GM18505 (cell line): ENCODE measurements around the gene FAM240B.

Source experiments
- ATAC-seq: cut with Tn5 transposase; IDR thresholded peaks from one replicate; pipeline ENCODE4 v1.9.1; 2021; ENCODE audit not compliant: unreplicated experiment
- POLR2A ChIP-seq: IDR thresholded peaks from 4 replicates; pipeline ENCODE4 v1.6.1; 2011; ENCODE audit warnings: borderline replicate concordance; ENCODE audit not compliant: insufficient read depth, insufficient read length; ENCODE audit errors: extremely low read depth

The FAM240B gene

GRCh38 chr9:38692707-38693106, 27.2 kb downstream of the FAM240B start:
- TF ChIP-seq POLR2A = no peak
- no peak for ATAC-seq

GRCh38 chr9:38690574-38690973, 29.4 kb downstream of the FAM240B start:
- no peak for ATAC-seq

GRCh38 chr9:38689678-38690077, 30.3 kb downstream of the FAM240B start:
- TF ChIP-seq POLR2A = no peak
- ATAC-seq = no peak

More at GRCh38 chr9:38690574-38690973, 29.4 kb downstream of the FAM240B start:
- no peak for TF ChIP-seq POLR2A

- no peak for ATAC-seq
Observed at GRCh38 chr9:38687992-38688391, 31.9 kb downstream of the FAM240B start.

GRCh38 chr9:38687389-38687842, 32.5 kb downstream of the FAM240B start:
- ATAC-seq = no peak
- TF ChIP-seq POLR2A = no peak

More at GRCh38 chr9:38687992-38688391, 31.9 kb downstream of the FAM240B start:
- TF ChIP-seq POLR2A = no peak

- ATAC-seq = no peak
- TF ChIP-seq POLR2A = no peak
Observed at GRCh38 chr9:38686933-38687332, 33.0 kb downstream of the FAM240B start.

GRCh38 chr9:38685535-38685934, 34.4 kb downstream of the FAM240B start:
- no peak for ATAC-seq
- TF ChIP-seq POLR2A = no peak

GRCh38 chr9:38683336-38683735, 36.6 kb downstream of the FAM240B start:
- no peak for ATAC-seq
- TF ChIP-seq POLR2A = no peak

GRCh38 chr9:38682713-38683112, 37.2 kb downstream of the FAM240B start:
- no peak for ATAC-seq
- no peak for TF ChIP-seq POLR2A

- TF ChIP-seq POLR2A = no peak
- ATAC-seq = no peak
Observed at GRCh38 chr9:38681747-38682227, 38.1 kb downstream of the FAM240B start.

- ATAC-seq = no peak
- TF ChIP-seq POLR2A = no peak
Observed at GRCh38 chr9:38680837-38681445, 39.0 kb downstream of the FAM240B start.

- no peak for TF ChIP-seq POLR2A
- no peak for ATAC-seq
Observed at GRCh38 chr9:38677660-38678303, 42.2 kb downstream of the FAM240B start.

- ATAC-seq = no peak
- TF ChIP-seq POLR2A = no peak
Observed at GRCh38 chr9:38675831-38676230, 44.1 kb downstream of the FAM240B start.

GRCh38 chr9:38675211-38675610, 44.7 kb downstream of the FAM240B start:
- ATAC-seq = no peak
- no peak for TF ChIP-seq POLR2A

- no peak for TF ChIP-seq POLR2A
- ATAC-seq = no peak
Observed at GRCh38 chr9:38673399-38674193, 46.3 kb downstream of the FAM240B start.
